ENCODE data around the gene CD33.

The CD33 gene

DNA sequence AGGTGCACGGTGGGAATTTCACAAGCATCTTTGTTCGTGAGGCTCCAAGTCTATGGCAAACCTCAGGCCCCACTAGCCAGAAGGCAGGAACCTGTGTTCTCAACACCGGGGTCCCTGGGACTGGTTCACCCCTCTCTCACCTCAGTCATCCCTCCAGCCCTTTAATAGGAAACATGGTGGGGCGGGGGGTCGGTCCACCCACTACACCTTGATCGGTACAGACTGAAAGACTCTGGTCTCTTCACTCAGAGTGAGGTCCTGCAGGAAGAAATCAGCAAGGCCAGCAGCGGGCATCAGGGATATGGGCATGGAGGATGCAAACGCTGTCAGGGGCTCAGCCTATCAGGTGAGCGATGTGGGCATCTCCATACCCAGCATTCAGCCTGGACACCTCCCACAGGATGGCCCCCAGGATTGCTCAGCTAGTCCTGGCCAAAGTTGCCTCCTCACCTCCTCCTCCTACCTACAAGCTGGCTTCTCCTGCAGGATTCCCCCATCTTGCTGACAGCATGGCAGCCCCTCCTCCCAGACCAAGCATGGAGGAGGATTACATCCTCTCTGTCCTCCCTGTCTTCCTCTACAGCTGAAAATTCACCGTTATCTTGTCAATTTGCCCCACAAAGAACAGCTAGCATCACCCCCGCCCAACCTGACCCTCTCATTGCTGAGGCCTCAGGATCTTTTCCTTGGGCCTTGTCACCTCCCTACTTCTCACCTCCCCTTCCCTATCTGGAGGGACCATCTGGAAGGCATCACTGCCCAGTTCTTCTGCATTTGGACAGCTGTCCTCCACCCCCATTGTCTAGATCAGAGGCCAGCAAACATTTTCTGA is 37.3 kb upstream of the CD33 start:
- no peak for DNase-seq (ENCODE audit: low read depth in 1 of 2, low spot score in 1 of 2)
- H3K27me3 ChIP-seq (ENCODE audit: insufficient read depth, poor library complexity, severe bottlenecking) = peaks cover 2% of the 10 kb centered on the region
- no peak overlapping the region for H3K4me3 ChIP-seq (replicated peaks; ENCODE audit: insufficient read depth, low read length)
- TF ChIP-seq SPI1 (IDR thresholded peaks at IDR 0.05; ENCODE audit: borderline replicate concordance, low read depth) (no peak), GABPA (IDR thresholded peaks at IDR 0.05; ENCODE audit: low read depth) (no peak), POLR2AphosphoS5 (IDR thresholded peaks at IDR 0.05; ENCODE audit: low read depth) (no peak)
- TF ChIP-seq, protein P1, sequence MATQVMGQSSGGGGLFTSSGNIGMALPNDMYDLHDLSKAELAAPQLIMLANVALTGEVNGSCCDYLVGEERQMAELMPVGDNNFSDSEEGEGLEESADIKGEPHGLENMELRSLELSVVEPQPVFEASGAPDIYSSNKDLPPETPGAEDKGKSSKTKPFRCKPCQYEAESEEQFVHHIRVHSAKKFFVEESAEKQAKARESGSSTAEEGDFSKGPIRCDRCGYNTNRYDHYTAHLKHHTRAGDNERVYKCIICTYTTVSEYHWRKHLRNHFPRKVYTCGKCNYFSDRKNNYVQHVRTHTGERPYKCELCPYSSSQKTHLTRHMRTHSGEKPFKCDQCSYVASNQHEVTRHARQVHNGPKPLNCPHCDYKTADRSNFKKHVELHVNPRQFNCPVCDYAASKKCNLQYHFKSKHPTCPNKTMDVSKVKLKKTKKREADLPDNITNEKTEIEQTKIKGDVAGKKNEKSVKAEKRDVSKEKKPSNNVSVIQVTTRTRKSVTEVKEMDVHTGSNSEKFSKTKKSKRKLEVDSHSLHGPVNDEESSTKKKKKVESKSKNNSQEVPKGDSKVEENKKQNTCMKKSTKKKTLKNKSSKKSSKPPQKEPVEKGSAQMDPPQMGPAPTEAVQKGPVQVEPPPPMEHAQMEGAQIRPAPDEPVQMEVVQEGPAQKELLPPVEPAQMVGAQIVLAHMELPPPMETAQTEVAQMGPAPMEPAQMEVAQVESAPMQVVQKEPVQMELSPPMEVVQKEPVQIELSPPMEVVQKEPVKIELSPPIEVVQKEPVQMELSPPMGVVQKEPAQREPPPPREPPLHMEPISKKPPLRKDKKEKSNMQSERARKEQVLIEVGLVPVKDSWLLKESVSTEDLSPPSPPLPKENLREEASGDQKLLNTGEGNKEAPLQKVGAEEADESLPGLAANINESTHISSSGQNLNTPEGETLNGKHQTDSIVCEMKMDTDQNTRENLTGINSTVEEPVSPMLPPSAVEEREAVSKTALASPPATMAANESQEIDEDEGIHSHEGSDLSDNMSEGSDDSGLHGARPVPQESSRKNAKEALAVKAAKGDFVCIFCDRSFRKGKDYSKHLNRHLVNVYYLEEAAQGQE (IDR thresholded peaks at IDR 0.05; ENCODE audit: insufficient replicate concordance, low read depth) = no peak
- TF ChIP-seq, protein P2, sequence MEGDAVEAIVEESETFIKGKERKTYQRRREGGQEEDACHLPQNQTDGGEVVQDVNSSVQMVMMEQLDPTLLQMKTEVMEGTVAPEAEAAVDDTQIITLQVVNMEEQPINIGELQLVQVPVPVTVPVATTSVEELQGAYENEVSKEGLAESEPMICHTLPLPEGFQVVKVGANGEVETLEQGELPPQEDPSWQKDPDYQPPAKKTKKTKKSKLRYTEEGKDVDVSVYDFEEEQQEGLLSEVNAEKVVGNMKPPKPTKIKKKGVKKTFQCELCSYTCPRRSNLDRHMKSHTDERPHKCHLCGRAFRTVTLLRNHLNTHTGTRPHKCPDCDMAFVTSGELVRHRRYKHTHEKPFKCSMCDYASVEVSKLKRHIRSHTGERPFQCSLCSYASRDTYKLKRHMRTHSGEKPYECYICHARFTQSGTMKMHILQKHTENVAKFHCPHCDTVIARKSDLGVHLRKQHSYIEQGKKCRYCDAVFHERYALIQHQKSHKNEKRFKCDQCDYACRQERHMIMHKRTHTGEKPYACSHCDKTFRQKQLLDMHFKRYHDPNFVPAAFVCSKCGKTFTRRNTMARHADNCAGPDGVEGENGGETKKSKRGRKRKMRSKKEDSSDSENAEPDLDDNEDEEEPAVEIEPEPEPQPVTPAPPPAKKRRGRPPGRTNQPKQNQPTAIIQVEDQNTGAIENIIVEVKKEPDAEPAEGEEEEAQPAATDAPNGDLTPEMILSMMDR (IDR thresholded peaks at IDR 0.05; ENCODE audit: insufficient read depth, low read length) = no peak
- H3K27ac ChIP-seq (replicated peaks) = no peak overlapping the region

DNA sequence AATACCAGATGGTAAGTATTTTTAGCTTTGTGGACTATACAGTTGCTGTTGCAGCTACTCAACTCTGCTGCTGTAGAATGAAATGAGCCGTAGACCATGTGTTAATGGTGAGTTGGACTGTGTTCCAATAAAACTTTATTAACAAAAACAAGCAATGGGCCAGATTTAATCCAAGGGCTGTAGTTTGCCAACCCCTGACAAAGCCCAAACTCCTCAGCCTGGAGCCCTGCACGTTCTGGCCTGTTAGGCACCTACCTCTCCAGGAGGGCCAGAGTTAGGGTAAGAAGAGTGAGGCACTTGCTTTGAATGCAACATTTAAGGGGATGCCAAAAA is 36.7 kb upstream of the CD33 start:
- TF ChIP-seq, protein P1 (IDR thresholded peaks at IDR 0.05; ENCODE audit: insufficient replicate concordance, low read depth) = no peak
- TF ChIP-seq SPI1 (IDR thresholded peaks at IDR 0.05; ENCODE audit: borderline replicate concordance, low read depth) = no peak
- TF ChIP-seq POLR2AphosphoS5 (IDR thresholded peaks at IDR 0.05; ENCODE audit: low read depth) = no peak
- TF ChIP-seq, protein P2 (IDR thresholded peaks at IDR 0.05; ENCODE audit: insufficient read depth, low read length) = no peak
- no peak for TF ChIP-seq GABPA (IDR thresholded peaks at IDR 0.05; ENCODE audit: low read depth)
- Histone ChIP-seq H3K27me3 (ENCODE audit: insufficient read depth, poor library complexity, severe bottlenecking) (peaks cover 2% of the 10 kb centered on the region), H3K4me3 (replicated peaks; ENCODE audit: insufficient read depth, low read length) (no peak overlapping the region), H3K27ac (replicated peaks) (no peak overlapping the region)
- DNase-seq (ENCODE audit: low read depth in 1 of 2, low spot score in 1 of 2) = no peak

DNA sequence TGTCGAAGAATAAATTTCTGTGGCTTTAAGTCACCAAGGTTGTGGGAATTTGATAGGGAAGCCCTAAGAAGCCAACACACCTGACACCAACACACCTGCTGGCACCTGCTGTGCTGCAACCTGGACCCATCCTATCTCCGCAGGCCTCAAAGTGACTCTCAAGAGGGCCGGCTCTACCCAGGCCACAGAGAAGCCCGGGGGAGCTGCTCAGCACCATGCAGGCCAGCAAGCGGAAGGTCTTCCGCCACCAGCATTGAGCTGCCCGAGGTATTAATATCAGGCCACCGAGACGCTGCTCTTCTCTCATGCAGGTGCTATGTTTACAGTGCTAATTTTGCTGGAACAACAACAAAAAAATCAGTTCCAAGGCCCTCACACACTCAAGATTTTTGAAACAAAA is 32.2 kb upstream of the CD33 start:
- no peak overlapping the region for H3K27ac ChIP-seq (replicated peaks)
- no peak for DNase-seq (ENCODE audit: low read depth in 1 of 2, low spot score in 1 of 2)
- H3K27me3 ChIP-seq (ENCODE audit: insufficient read depth, poor library complexity, severe bottlenecking) = no peaks in the 10 kb centered on the region
- TF ChIP-seq, protein P2 (IDR thresholded peaks at IDR 0.05; ENCODE audit: insufficient read depth, low read length) = no peak
- TF ChIP-seq SPI1 (IDR thresholded peaks at IDR 0.05; ENCODE audit: borderline replicate concordance, low read depth) (no peak), POLR2AphosphoS5 (IDR thresholded peaks at IDR 0.05; ENCODE audit: low read depth) (no peak), GABPA (IDR thresholded peaks at IDR 0.05; ENCODE audit: low read depth) (no peak)
- TF ChIP-seq, protein P1 (IDR thresholded peaks at IDR 0.05; ENCODE audit: insufficient replicate concordance, low read depth) = no peak
- H3K4me3 ChIP-seq (replicated peaks; ENCODE audit: insufficient read depth, low read length) = no peak overlapping the region

All from HL-60 (cell line).